IMR-90 (cell line): Measurements from ENCODE around the gene TCERG1. TPM values are rescaled to one million over a fixed set of nuclear protein-coding genes. Genes with fewer than 3 reads are reported as not detected.
A peak's percentile ranks its signal among the peaks of the same experiment; 100 is the strongest.

Source experiments
- ATAC-seq: fragments of 200-7000 bp; cut with Tn5 transposase; 2 replicates; pipeline ENCODE4 v1.9.1; 2020; ENCODE audit warnings: low read depth, mild to moderate bottlenecking, moderate library complexity
- BruUV-seq: library from RNA; stranded (reverse); fragments of 400-500 nt; replicated peaks from 2 replicates; lab custom pipeline; 2021; lab: Mats Ljungman, UMichigan
- CTCF ChIA-PET: fragments of 300-600 bp; formaldehyde crosslinking; extraction: SDS; loops from one replicate; lab custom pipeline; 2021; ENCODE audit warnings: antibody characterized with exemption; lab: Yijun Ruan, JAX
- POLR2A ChIA-PET: fragments of 300-600 bp; sonication (Branson Sonifier 250); formaldehyde crosslinking; loops from one replicate; lab custom pipeline; 2022; ENCODE audit warnings: antibody characterized with exemption; ENCODE audit not compliant: unreplicated experiment; lab: Charles Lee
- DNase-seq: peaks from one replicate; pipeline ENCODE4 v3.0.0; 2013
- H2AFZ ChIP-seq: replicated peaks from 2 replicates; pipeline ENCODE3; 2013; ENCODE audit warnings: low read length, mild to moderate bottlenecking; ENCODE audit not compliant: poor library complexity
- H2AK5ac ChIP-seq: 2 replicates; pipeline ENCODE4 v1.6.1; 2013; ENCODE audit warnings: low read depth, low read length, inconsistent platforms
- H2AK9ac ChIP-seq: replicated peaks from 2 replicates; pipeline ENCODE3; 2013; ENCODE audit warnings: mild to moderate bottlenecking, low read depth, low read length, moderate library complexity; ENCODE audit not compliant: poor library complexity
- H2BK120ac ChIP-seq: 2 replicates; pipeline ENCODE4 v1.6.1; 2013; ENCODE audit warnings: low read depth, low read length, inconsistent platforms
- H2BK15ac ChIP-seq: 3 replicates; pipeline ENCODE4 v1.6.1; 2013; ENCODE audit warnings: low read depth, low read length, inconsistent platforms
- H2BK20ac ChIP-seq: 2 replicates; pipeline ENCODE4 v1.6.1; 2013; ENCODE audit warnings: low read depth, mild to moderate bottlenecking, inconsistent platforms, low read length, moderate library complexity
- H2BK5ac ChIP-seq: 2 replicates; pipeline ENCODE4 v1.6.1; 2013; ENCODE audit warnings: mild to moderate bottlenecking, low read depth, low read length, inconsistent platforms; ENCODE audit not compliant: poor library complexity, severe bottlenecking
- H3K14ac ChIP-seq: replicated peaks from 2 replicates; pipeline ENCODE4 v1.6.1; 2013; ENCODE audit warnings: low read depth, low read length, inconsistent platforms
- H3K18ac ChIP-seq: 2 replicates; pipeline ENCODE4 v1.6.1; 2013; ENCODE audit warnings: low read depth, low read length, control low read depth
- H3K23ac ChIP-seq: 2 replicates; pipeline ENCODE4 v1.6.1; 2013; ENCODE audit warnings: low read depth, low read length, inconsistent platforms
- H3K27ac ChIP-seq: 2 replicates; pipeline ENCODE4 v1.5.1; 2013; ENCODE audit warnings: mild to moderate bottlenecking, control low read depth, low read length; ENCODE audit not compliant: insufficient read depth
- H3K27me3 ChIP-seq: 2 replicates; pipeline ENCODE4 v1.6.1; 2013; ENCODE audit warnings: low read length; ENCODE audit not compliant: control insufficient read depth, insufficient read depth
- H3K36me3 ChIP-seq: 2 replicates; pipeline ENCODE4 v1.6.1; 2013; ENCODE audit warnings: low read length, mixed read lengths; ENCODE audit not compliant: control insufficient read depth, insufficient read depth
- H3K4ac ChIP-seq: 2 replicates; pipeline ENCODE4 v1.6.1; 2013; ENCODE audit warnings: low read depth, low read length, inconsistent platforms
- H3K4me1 ChIP-seq: 2 replicates; pipeline ENCODE4 v1.6.1; 2013; ENCODE audit warnings: low read length, mixed read lengths; ENCODE audit not compliant: control insufficient read depth, insufficient read depth
- H3K4me2 ChIP-seq: 2 replicates; pipeline ENCODE4 v1.6.1; 2013; ENCODE audit warnings: low read depth, mild to moderate bottlenecking, control low read depth, low read length, moderate library complexity
- H3K4me3 ChIP-seq: 2 replicates; pipeline ENCODE4 v1.5.1; 2013; ENCODE audit warnings: low read depth, mild to moderate bottlenecking, control low read depth, low read length, moderate library complexity; ENCODE audit not compliant: insufficient read depth
- H3K56ac ChIP-seq: 2 replicates; pipeline ENCODE4 v1.6.1; 2013; ENCODE audit warnings: low read length, inconsistent platforms; ENCODE audit not compliant: insufficient read depth; ENCODE audit errors: extremely low read depth
- H3K79me1 ChIP-seq, 2 experiments: 2 replicates each; pipeline ENCODE4 v1.6.1; 2013; ENCODE audit warnings: low read length in 2 of 2, inconsistent platforms in 1 of 2, low read depth in 1 of 2
- H3K9ac ChIP-seq: 2 replicates; pipeline ENCODE4 v1.6.1; 2013; ENCODE audit warnings: low read depth, low read length, control low read depth
- H3K9me1 ChIP-seq: 2 replicates; pipeline ENCODE4 v1.6.1; 2013; ENCODE audit warnings: low read length, inconsistent platforms; ENCODE audit not compliant: insufficient read depth
- H3K9me3 ChIP-seq: 2 replicates; pipeline ENCODE4 v1.6.1; 2013; ENCODE audit warnings: low read length; ENCODE audit not compliant: control insufficient read depth, insufficient read depth
- H4K20me1 ChIP-seq: 2 replicates; pipeline ENCODE4 v1.6.1; 2013; ENCODE audit warnings: low read length, inconsistent platforms; ENCODE audit not compliant: insufficient read depth
- H4K5ac ChIP-seq: 2 replicates; pipeline ENCODE4 v1.6.1; 2013; ENCODE audit warnings: mild to moderate bottlenecking, low read depth, low read length, control low read depth
- H4K8ac ChIP-seq, 2 experiments: 2 replicates each; pipeline ENCODE4 v1.6.1; 2013; ENCODE audit warnings: low read depth in 2 of 2, low read length in 2 of 2, control low read depth in 1 of 2, inconsistent platforms in 1 of 2
- H4K91ac ChIP-seq: 2 replicates; pipeline ENCODE4 v1.6.1; 2013; ENCODE audit warnings: low read depth, low read length, inconsistent platforms; ENCODE audit not compliant: insufficient read depth
- RAD21 ChIP-seq: IDR thresholded peaks from 2 replicates; pipeline ENCODE4 v1.6.1; 2012; ENCODE audit warnings: low read length, improper control_type of control experiment
- SMC3 ChIP-seq: fragments of 150-350 bp; IDR thresholded peaks from 2 replicates; pipeline ENCODE4 v1.6.1; 2016; ENCODE audit warnings: low read depth, mild to moderate bottlenecking, antibody characterized with exemption, low read length, moderate library complexity
- WGBS, 2 experiments: methylation state at CpG; one replicate each; pipeline versions ENCODE4 v1.1.5 to v1.1.7; 2013; ENCODE audit warnings: missing lambda C conversion rate in 2 of 2; ENCODE audit not compliant: insufficient read length in 1 of 2; ENCODE audit errors: extremely low coverage in 2 of 2; 5-methylcytosine and 5-hydroxymethylcytosine counted together
- dilution Hi-C: fragments of 300-500 bp; cut with HindIII; formaldehyde crosslinking; loops from one replicate; pipeline ENCODE4 v1.14.3; 2018; ENCODE audit warnings: low sequenced_read_pairs; ENCODE audit not compliant: unreplicated experiment
- in situ Hi-C: fragments of 300-500 bp; cut with MboI; formaldehyde crosslinking; loops from 3 replicates; pipeline ENCODE4 v1.14.3; 2019; ENCODE audit warnings: low sequenced_read_pairs, inconsistent platforms, mixed read lengths
- intact Hi-C: fragments of 100-400 bp; cut with micrococcal nuclease; formaldehyde crosslinking; loops from 2 replicates; pipeline ENCODE4 v1.10.0; 2022
- polyA plus RNA-seq, 3 experiments: library from polyadenylated mRNA; depleted of rRNA; stranded (reverse); fragments of >200 nt; gene quantifications; 2 replicates each; pipeline ENCODE4 v1.2.3, GENCODE V29; 2012; ENCODE audit warnings: low replicate concordance in 1 of 3
- total RNA-seq: library from RNA; depleted of rRNA; stranded (reverse); fragments of >200 nt; gene quantifications from 2 replicates; pipeline ENCODE4 v1.2.3, GENCODE V29; 2012
- TF ChIP-seq, protein P1 (sequence below): fragments of 150-350 bp; IDR thresholded peaks from 2 replicates; pipeline ENCODE4 v1.6.1; 2017; ENCODE audit warnings: mild to moderate bottlenecking, antibody characterized with exemption, low read length, low read depth
- TF ChIP-seq, protein P2 (sequence below): conservative IDR thresholded peaks from 2 replicates; pipeline ENCODE4 v1.5.1; 2012; ENCODE audit warnings: mild to moderate bottlenecking, low read depth, low read length, improper control_type of control experiment
- TF ChIP-seq, protein P3 (sequence below): fragments of 150-350 bp; IDR thresholded peaks from 2 replicates; pipeline ENCODE4 v1.6.1; 2016; ENCODE audit warnings: low read depth, mild to moderate bottlenecking, low read length, moderate library complexity, borderline replicate concordance

Gene TCERG1
- total and polyA plus RNA-seq, 2 of the 4 experiments (the other 2 are of a cell fraction) = 21.9 to 44.7 TPM

DNA sequence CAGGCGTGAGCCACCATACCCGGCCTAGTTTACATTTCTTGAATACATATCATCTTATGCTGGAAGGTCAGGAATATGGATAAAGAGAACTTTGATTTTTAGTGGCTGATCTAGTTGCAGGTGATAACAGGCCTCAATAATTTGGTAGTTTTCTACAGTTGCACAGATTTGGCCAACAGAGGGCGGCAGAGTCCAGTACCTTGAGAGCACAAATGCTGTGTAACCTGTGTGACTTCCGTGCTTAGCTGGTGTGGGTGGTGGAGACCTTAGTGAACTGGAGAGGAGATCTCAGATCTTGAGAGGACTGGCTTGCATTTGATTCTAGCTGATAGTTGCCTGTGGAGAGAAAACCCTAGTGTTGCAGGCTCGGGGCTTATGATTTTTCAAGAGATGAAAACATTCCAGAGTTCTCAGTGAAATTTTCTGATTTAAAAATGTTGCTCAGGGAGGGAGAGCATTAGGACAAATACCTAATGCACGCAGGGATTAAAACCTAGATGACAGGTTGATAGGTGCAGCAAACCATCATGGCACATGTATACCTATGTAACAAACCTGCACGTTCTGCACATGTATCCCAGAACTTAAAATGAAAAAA, 86.2 kb downstream of the TCERG1 start:
- DNase-seq (peak; percentile 50), ATAC-seq (peak; percentile 97)
- Histone ChIP-seq H2BK120ac (no peak overlapping the region), H3K14ac (no peak overlapping the region), H3K56ac (no peak overlapping the region), H3K4ac (no peak overlapping the region), H3K27me3 (peaks cover 5% of the 10 kb centered on the region), H3K4me1 (no peaks in the 10 kb centered on the region), H3K27ac (no peak overlapping the region), H3K36me3 (no peaks in the 10 kb centered on the region), H2BK5ac (no peak overlapping the region), H4K91ac (no peak overlapping the region), H3K4me2 (no peak overlapping the region), H3K4me3 (no peak overlapping the region), H2AK9ac (no peak overlapping the region), H2BK20ac (no peak overlapping the region), H4K5ac (no peak overlapping the region), H2BK15ac (no peak overlapping the region), H4K20me1 (no peaks in the 10 kb centered on the region), H3K9me1 (no peaks in the 10 kb centered on the region; the same call in 1 of the 2 replicates), H3K18ac (no peak overlapping the region), H3K9me3 (no peaks in the 10 kb centered on the region), H3K9ac (no peak overlapping the region), H2AK5ac (no peak overlapping the region), H2AFZ (no peak overlapping the region), H3K79me1 (no peaks in the 10 kb centered on the region), H4K8ac (no peak overlapping the region), H3K23ac (no peak overlapping the region)
- dilution Hi-C loops (loop anchor here (25.0 kb wide), 1 partner anchor 429 kb away; no protein-coding TSS in a partner anchor), in situ Hi-C loops (loop anchor here (25.0 kb wide), 2 partner anchors 829 to 1054 kb away; no protein-coding TSS in a partner anchor), intact Hi-C loops (loop anchor here (1.0 to 10.0 kb wide), 3 partner anchors 433 to 831 kb away; no protein-coding TSS in a partner anchor)
- POLR2A ChIA-PET = no interaction called here
- TF ChIP-seq RAD21 (peak; percentile 73), SMC3 (peak; percentile 62)
- TF ChIP-seq, protein P1, sequence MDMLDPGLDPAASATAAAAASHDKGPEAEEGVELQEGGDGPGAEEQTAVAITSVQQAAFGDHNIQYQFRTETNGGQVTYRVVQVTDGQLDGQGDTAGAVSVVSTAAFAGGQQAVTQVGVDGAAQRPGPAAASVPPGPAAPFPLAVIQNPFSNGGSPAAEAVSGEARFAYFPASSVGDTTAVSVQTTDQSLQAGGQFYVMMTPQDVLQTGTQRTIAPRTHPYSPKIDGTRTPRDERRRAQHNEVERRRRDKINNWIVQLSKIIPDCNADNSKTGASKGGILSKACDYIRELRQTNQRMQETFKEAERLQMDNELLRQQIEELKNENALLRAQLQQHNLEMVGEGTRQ = no peak
- TF ChIP-seq, protein P2, sequence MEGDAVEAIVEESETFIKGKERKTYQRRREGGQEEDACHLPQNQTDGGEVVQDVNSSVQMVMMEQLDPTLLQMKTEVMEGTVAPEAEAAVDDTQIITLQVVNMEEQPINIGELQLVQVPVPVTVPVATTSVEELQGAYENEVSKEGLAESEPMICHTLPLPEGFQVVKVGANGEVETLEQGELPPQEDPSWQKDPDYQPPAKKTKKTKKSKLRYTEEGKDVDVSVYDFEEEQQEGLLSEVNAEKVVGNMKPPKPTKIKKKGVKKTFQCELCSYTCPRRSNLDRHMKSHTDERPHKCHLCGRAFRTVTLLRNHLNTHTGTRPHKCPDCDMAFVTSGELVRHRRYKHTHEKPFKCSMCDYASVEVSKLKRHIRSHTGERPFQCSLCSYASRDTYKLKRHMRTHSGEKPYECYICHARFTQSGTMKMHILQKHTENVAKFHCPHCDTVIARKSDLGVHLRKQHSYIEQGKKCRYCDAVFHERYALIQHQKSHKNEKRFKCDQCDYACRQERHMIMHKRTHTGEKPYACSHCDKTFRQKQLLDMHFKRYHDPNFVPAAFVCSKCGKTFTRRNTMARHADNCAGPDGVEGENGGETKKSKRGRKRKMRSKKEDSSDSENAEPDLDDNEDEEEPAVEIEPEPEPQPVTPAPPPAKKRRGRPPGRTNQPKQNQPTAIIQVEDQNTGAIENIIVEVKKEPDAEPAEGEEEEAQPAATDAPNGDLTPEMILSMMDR = peak; percentile 80
- TF ChIP-seq, protein P3, sequence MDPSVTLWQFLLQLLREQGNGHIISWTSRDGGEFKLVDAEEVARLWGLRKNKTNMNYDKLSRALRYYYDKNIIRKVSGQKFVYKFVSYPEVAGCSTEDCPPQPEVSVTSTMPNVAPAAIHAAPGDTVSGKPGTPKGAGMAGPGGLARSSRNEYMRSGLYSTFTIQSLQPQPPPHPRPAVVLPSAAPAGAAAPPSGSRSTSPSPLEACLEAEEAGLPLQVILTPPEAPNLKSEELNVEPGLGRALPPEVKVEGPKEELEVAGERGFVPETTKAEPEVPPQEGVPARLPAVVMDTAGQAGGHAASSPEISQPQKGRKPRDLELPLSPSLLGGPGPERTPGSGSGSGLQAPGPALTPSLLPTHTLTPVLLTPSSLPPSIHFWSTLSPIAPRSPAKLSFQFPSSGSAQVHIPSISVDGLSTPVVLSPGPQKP = no peak
- CTCF ChIA-PET = interaction anchor here (0.6 to 2.4 kb wide), 12 partner anchors 8 to 1786 kb away, joined by 3 to 17 read pairs (median 4); no protein-coding TSS in a partner anchor
- 0% methylated on average over 1 of the region's 7 CpGs; no CpG with 5 or more reads in 1 of the 2 experiments for WGBS, 2 experiments
- no TSS peak for BruUV-seq
